Transverse colon (tissue), 3 donors: ENCODE measurements around the gene SPDYE4.

ENCODE experiments used
- EP300 ChIP-seq: sonication (generic); formaldehyde crosslinking; IDR thresholded peaks from one replicate; pipeline ENCODE4 v1.6.1; 2017; ENCODE audit warnings: antibody characterized with exemption, low read depth
- POLR2A ChIP-seq: fragments of 450-650 bp; IDR thresholded peaks from one replicate; pipeline ENCODE4 v1.6.1; 2016; ENCODE audit warnings: antibody characterized with exemption, mild to moderate bottlenecking, moderate library complexity
- TF ChIP-seq, protein P1 (sequence below), 5 experiments: fragments of 200-600 bp in 3 of 5; fragments of 450-650 bp in 2 of 5; sonication (generic) in 3 of 5; IDR thresholded peaks; 1 replicate in 2 of 5; 2 replicates in 3 of 5; pipeline ENCODE4 v1.5.1; 2016 to 2017; ENCODE audit warnings: antibody characterized with exemption in 5 of 5, inconsistent platforms in 3 of 5, mild to moderate bottlenecking in 2 of 5, moderate library complexity in 1 of 5

DNA sequence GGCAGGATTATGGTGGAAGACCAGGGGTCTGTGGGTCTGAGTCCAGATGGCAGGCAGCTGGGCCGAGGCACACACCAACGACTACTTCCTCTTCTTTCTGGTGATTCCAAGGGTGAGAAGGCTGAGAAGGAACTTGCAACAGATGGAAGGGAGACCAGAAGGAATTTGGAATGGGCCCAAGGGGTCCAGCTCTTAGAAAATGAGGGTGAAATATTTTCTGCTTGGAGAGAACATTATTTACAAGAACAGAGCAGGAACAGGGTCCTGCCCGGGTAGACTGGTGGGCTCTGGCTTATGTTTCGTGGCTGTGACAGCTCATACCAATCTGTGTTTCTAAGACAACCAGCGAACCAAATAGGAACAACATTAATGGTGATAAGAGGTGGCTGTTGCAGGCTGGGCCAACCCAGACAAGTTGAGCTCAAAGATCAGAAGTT lies 50.3 kb downstream of the SPDYE4 start:
- TF ChIP-seq, protein P1, sequence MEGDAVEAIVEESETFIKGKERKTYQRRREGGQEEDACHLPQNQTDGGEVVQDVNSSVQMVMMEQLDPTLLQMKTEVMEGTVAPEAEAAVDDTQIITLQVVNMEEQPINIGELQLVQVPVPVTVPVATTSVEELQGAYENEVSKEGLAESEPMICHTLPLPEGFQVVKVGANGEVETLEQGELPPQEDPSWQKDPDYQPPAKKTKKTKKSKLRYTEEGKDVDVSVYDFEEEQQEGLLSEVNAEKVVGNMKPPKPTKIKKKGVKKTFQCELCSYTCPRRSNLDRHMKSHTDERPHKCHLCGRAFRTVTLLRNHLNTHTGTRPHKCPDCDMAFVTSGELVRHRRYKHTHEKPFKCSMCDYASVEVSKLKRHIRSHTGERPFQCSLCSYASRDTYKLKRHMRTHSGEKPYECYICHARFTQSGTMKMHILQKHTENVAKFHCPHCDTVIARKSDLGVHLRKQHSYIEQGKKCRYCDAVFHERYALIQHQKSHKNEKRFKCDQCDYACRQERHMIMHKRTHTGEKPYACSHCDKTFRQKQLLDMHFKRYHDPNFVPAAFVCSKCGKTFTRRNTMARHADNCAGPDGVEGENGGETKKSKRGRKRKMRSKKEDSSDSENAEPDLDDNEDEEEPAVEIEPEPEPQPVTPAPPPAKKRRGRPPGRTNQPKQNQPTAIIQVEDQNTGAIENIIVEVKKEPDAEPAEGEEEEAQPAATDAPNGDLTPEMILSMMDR (IDR thresholded peaks at IDR 0.05): no peak
- TF ChIP-seq POLR2A: no peak
- no peak for TF ChIP-seq EP300
